ENCODE results near the gene TIMM13. TPM values are rescaled to one million over a fixed set of nuclear protein-coding genes. Genes with fewer than 3 reads are reported as not detected.

TIMM13 gene
- total RNA-seq, 3 donors from 2014 or later = 27.7 to 34.4 (median 28.1) TPM

- H3K27me3 ChIP-seq = no peaks in the 10 kb centered on the region
- no peak for DNase-seq (ENCODE audit: low spot score in 2 of 2)
- H3K36me3 ChIP-seq = no peaks in the 10 kb centered on the region
- H3K4me3 ChIP-seq = no peak overlapping the region
- no peaks in the 10 kb centered on the region for H3K9me3 ChIP-seq
- TF ChIP-seq POLR2AphosphoS5 (IDR thresholded peaks at IDR 0.05) = no peak
- TF ChIP-seq POLR2A (IDR thresholded peaks at IDR 0.05) = no peak
- no peak for TF ChIP-seq CTCF (IDR thresholded peaks at IDR 0.05)
- H3K27ac ChIP-seq = no peak overlapping the region
- intact Hi-C loops (cut with DNase I; ENCODE audit: low total_unique reads) = no loop called here
- H3K4me1 ChIP-seq = peaks cover 0 to 8% of the 10 kb centered on the region in 2 donors
Observed at GRCh38 chr19:2453431-2454025, 26.1 kb upstream of the TIMM13 start.

GRCh38 chr19:2451741-2452140 lies 24.4 kb upstream of the TIMM13 start:
- Histone ChIP-seq H3K4me3 (no peak overlapping the region), H3K4me1 (peaks cover 0 to 8% of the 10 kb centered on the region in 2 donors), H3K36me3 (no peaks in the 10 kb centered on the region), H3K27me3 (no peaks in the 10 kb centered on the region), H3K9me3 (no peaks in the 10 kb centered on the region), H3K27ac (no peak overlapping the region)
- intact Hi-C loops (cut with DNase I; ENCODE audit: low total_unique reads) = no loop called here
- TF ChIP-seq CTCF (IDR thresholded peaks at IDR 0.05) (no peak), POLR2A (IDR thresholded peaks at IDR 0.05) (no peak), POLR2AphosphoS5 (IDR thresholded peaks at IDR 0.05) (no peak)
- DNase-seq (ENCODE audit: low spot score in 2 of 2) = no peak

DNA sequence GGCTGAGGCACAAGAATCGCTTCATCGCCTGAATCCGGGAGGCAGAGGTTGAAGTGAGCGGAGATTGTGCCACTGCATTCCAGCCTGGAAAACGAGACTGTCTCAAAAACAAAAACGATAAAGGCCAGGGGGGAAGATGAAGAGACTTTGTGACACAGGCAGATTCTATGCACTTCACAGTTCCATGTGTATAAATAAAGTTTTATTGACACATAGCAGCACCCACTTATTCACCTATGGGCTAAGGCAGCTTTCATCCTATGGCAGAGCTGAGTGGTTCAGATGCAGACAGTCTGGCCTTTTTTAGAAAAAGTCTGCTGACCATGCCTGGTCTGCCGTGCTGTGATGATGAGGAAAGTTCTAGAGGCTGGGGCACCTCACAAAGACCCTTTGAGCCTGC lies 23.8 kb upstream of the TIMM13 start:
- Histone ChIP-seq H3K27me3 (no peaks in the 10 kb centered on the region), H3K4me1 (peaks cover 0 to 8% of the 10 kb centered on the region in 2 donors), H3K4me3 (no peak overlapping the region), H3K27ac (no peak overlapping the region), H3K9me3 (no peaks in the 10 kb centered on the region), H3K36me3 (no peaks in the 10 kb centered on the region)
- intact Hi-C loops (cut with DNase I; ENCODE audit: low total_unique reads) = no loop called here
- DNase-seq (ENCODE audit: low spot score in 2 of 2) = no peak
- TF ChIP-seq CTCF (IDR thresholded peaks at IDR 0.05) = no peak

- Histone ChIP-seq H3K4me3 (no peak overlapping the region), H3K27ac (no peak overlapping the region), H3K9me3 (no peaks in the 10 kb centered on the region), H3K27me3 (no peaks in the 10 kb centered on the region), H3K4me1 (no peaks in the 10 kb centered on the region), H3K36me3 (no peaks in the 10 kb centered on the region)
- TF ChIP-seq CTCF (IDR thresholded peaks at IDR 0.05) (no peak), POLR2A (IDR thresholded peaks at IDR 0.05) (no peak), POLR2AphosphoS5 (IDR thresholded peaks at IDR 0.05) (no peak)
- intact Hi-C loops (cut with DNase I; ENCODE audit: low total_unique reads) = no loop called here
- no peak for DNase-seq (ENCODE audit: low spot score in 2 of 2)
Observed at GRCh38 chr19:2449019-2449418, 21.6 kb upstream of the TIMM13 start.

- no peak overlapping the region for H3K27ac ChIP-seq
- H3K4me3 ChIP-seq = no peak overlapping the region
- TF ChIP-seq POLR2A (IDR thresholded peaks at IDR 0.05) (no peak), CTCF (IDR thresholded peaks at IDR 0.05) (no peak), POLR2AphosphoS5 (IDR thresholded peaks at IDR 0.05) (no peak)
- intact Hi-C loops (cut with DNase I; ENCODE audit: low total_unique reads) = no loop called here
- H3K9me3 ChIP-seq = no peaks in the 10 kb centered on the region
- H3K27me3 ChIP-seq = no peaks in the 10 kb centered on the region
- DNase-seq (ENCODE audit: low spot score in 2 of 2) = no peak
- no peaks in the 10 kb centered on the region for H3K36me3 ChIP-seq
- no peaks in the 10 kb centered on the region for H3K4me1 ChIP-seq
Observed at GRCh38 chr19:2446381-2446780, 19.0 kb upstream of the TIMM13 start.

Data from breast epithelium (tissue), 4 donors.